Measurements from ENCODE around the gene HIP1R.
A peak's percentile ranks its signal among the peaks of the same experiment; 100 is the strongest.
"Not testable (repeated sequence)": the region's sequence is repeated elsewhere in the genome, so short reads cannot be mapped to it uniquely, and the experiment has no call there.

The HIP1R gene

GRCh38 chr12:122834921-122835749 lies at the start of gene HIP1R:
HIP1R (plus strand) TSS chr12:122835457; CDS start chr12:122835551, 94 bp downstream.
- DNase-seq (ENCODE audit: low spot score), result peak; percentile 64

GRCh38 chr12:122785503-122785902 lies 49.8 kb upstream of the HIP1R start:
- DNase-seq (ENCODE audit: low spot score), result no peak

- DNase-seq (ENCODE audit: low spot score), result peak; percentile 17
These were observed 46.9 kb upstream of the HIP1R start for GRCh38 chr12:122788387-122788786.

GRCh38 chr12:122789637-122790036 lies 45.6 kb upstream of the HIP1R start:
- no peak for DNase-seq (ENCODE audit: low spot score)

GRCh38 chr12:122790393-122791075 lies 44.7 kb upstream of the HIP1R start:
- peak; percentile 29 for DNase-seq (ENCODE audit: low spot score)

GRCh38 chr12:122793685-122794106 lies 41.6 kb upstream of the HIP1R start:
- DNase-seq (ENCODE audit: low spot score), result peak; percentile 68

- DNase-seq (ENCODE audit: low spot score), result no peak
These were observed 39.5 kb upstream of the HIP1R start for GRCh38 chr12:122795807-122796206.

GRCh38 chr12:122799641-122800243 lies 35.5 kb upstream of the HIP1R start:
- no peak for DNase-seq (ENCODE audit: low spot score)

GRCh38 chr12:122803937-122804336 lies 31.3 kb upstream of the HIP1R start:
- DNase-seq (ENCODE audit: low spot score), result no peak

GRCh38 chr12:122804957-122805356 lies 30.3 kb upstream of the HIP1R start:
- DNase-seq (ENCODE audit: low spot score), result not testable (repeated sequence)

GRCh38 chr12:122807651-122808050 lies 27.6 kb upstream of the HIP1R start:
- DNase-seq (ENCODE audit: low spot score), result no peak

- peak; percentile 56 for DNase-seq (ENCODE audit: low spot score)
These were observed 23.5 kb upstream of the HIP1R start for GRCh38 chr12:122811777-122812176.

- no peak for DNase-seq (ENCODE audit: low spot score)
These were observed 21.9 kb upstream of the HIP1R start for GRCh38 chr12:122813310-122813713.

GRCh38 chr12:122819209-122819785 lies 16.0 kb upstream of the HIP1R start:
- DNase-seq (ENCODE audit: low spot score), result no peak

GRCh38 chr12:122820138-122820537 lies 15.1 kb upstream of the HIP1R start:
- DNase-seq (ENCODE audit: low spot score), result no peak

- DNase-seq (ENCODE audit: low spot score), result no peak
These were observed 14.4 kb upstream of the HIP1R start for GRCh38 chr12:122820838-122821271.

- DNase-seq (ENCODE audit: low spot score), result peak; percentile 53
These were observed 11.8 kb upstream of the HIP1R start for GRCh38 chr12:122823429-122823828.

- DNase-seq (ENCODE audit: low spot score), result peak; percentile 64
These were observed 9.2 kb upstream of the HIP1R start for GRCh38 chr12:122825773-122826724.

GRCh38 chr12:122827258-122827657 lies 8.0 kb upstream of the HIP1R start:
- DNase-seq (ENCODE audit: low spot score), result no peak

- DNase-seq (ENCODE audit: low spot score), result peak; percentile 78
These were observed 4.6 kb upstream of the HIP1R start for GRCh38 chr12:122830517-122831214.
